ENCODE results near the gene UBC. TPM values are rescaled to one million over a fixed set of nuclear protein-coding genes. Genes with fewer than 3 reads are reported as not detected.

The UBC gene
- total RNA-seq, 1 donor, result 1,904 TPM

GRCh38 chr12:124949779-124950728 is 35.6 kb upstream of the UBC start:
- TF ChIP-seq, protein P1, sequence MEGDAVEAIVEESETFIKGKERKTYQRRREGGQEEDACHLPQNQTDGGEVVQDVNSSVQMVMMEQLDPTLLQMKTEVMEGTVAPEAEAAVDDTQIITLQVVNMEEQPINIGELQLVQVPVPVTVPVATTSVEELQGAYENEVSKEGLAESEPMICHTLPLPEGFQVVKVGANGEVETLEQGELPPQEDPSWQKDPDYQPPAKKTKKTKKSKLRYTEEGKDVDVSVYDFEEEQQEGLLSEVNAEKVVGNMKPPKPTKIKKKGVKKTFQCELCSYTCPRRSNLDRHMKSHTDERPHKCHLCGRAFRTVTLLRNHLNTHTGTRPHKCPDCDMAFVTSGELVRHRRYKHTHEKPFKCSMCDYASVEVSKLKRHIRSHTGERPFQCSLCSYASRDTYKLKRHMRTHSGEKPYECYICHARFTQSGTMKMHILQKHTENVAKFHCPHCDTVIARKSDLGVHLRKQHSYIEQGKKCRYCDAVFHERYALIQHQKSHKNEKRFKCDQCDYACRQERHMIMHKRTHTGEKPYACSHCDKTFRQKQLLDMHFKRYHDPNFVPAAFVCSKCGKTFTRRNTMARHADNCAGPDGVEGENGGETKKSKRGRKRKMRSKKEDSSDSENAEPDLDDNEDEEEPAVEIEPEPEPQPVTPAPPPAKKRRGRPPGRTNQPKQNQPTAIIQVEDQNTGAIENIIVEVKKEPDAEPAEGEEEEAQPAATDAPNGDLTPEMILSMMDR (IDR thresholded peaks at IDR 0.05; ENCODE audit: extremely low read depth, low read depth, low read length), result no peak
- Histone ChIP-seq H3K27ac (ENCODE audit: low read depth, low read length) (no peak overlapping the region), H3K4me1 (ENCODE audit: insufficient read depth, low read length) (no peaks in the 10 kb centered on the region), H3K79me2 (ENCODE audit: insufficient read depth, low read length) (no peaks in the 10 kb centered on the region), H3K27me3 (ENCODE audit: insufficient read depth, low read length) (no peaks in the 10 kb centered on the region), H4K20me1 (ENCODE audit: insufficient read depth, low read length) (no peaks in the 10 kb centered on the region), H3K4me3 (ENCODE audit: insufficient read depth, low read length) (no peak overlapping the region), H3K9me3 (ENCODE audit: low read depth, low read length) (no peaks in the 10 kb centered on the region), H3K4me2 (ENCODE audit: insufficient read depth, low read length) (no peak overlapping the region), H3K36me3 (ENCODE audit: insufficient read depth, low read length) (peaks cover 23% of the 10 kb centered on the region), H2AFZ (ENCODE audit: low read length) (no peak overlapping the region)
- DNase-seq (ENCODE audit: insufficient read length, low spot score, missing footprints), result peak; percentile 76

DNA sequence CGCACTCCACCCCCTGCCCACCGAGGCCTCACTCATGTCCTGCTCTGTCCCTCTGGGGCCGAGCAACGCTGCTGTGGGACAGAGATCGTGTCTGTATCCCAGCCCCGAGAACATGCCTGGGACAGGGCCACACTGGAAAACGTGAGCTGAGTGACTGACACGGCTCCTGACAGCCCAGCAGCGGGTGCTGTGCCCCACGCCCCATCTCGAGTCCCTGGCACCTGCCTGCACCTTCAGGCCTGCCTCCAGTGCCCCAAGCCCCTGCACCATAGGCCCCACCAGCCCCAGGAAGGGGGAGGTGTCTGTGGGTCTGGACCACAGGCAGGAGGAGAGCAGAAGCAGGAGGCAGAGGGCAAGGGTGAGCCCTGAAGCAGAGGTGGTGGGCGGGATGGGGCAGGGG is 34.6 kb upstream of the UBC start:
- Histone ChIP-seq H2AFZ (ENCODE audit: low read length) (no peak overlapping the region), H3K79me2 (ENCODE audit: insufficient read depth, low read length) (no peaks in the 10 kb centered on the region), H3K4me1 (ENCODE audit: insufficient read depth, low read length) (no peaks in the 10 kb centered on the region), H3K27ac (ENCODE audit: low read depth, low read length) (no peak overlapping the region), H3K4me2 (ENCODE audit: insufficient read depth, low read length) (no peak overlapping the region), H3K36me3 (ENCODE audit: insufficient read depth, low read length) (peaks cover 16% of the 10 kb centered on the region), H3K27me3 (ENCODE audit: insufficient read depth, low read length) (no peaks in the 10 kb centered on the region), H4K20me1 (ENCODE audit: insufficient read depth, low read length) (no peaks in the 10 kb centered on the region), H3K9me3 (ENCODE audit: low read depth, low read length) (no peaks in the 10 kb centered on the region), H3K4me3 (ENCODE audit: insufficient read depth, low read length) (no peak overlapping the region)
- TF ChIP-seq, protein P1 (IDR thresholded peaks at IDR 0.05; ENCODE audit: extremely low read depth, low read depth, low read length), result no peak
- DNase-seq (ENCODE audit: insufficient read length, low spot score, missing footprints), result peak; percentile 54

DNA sequence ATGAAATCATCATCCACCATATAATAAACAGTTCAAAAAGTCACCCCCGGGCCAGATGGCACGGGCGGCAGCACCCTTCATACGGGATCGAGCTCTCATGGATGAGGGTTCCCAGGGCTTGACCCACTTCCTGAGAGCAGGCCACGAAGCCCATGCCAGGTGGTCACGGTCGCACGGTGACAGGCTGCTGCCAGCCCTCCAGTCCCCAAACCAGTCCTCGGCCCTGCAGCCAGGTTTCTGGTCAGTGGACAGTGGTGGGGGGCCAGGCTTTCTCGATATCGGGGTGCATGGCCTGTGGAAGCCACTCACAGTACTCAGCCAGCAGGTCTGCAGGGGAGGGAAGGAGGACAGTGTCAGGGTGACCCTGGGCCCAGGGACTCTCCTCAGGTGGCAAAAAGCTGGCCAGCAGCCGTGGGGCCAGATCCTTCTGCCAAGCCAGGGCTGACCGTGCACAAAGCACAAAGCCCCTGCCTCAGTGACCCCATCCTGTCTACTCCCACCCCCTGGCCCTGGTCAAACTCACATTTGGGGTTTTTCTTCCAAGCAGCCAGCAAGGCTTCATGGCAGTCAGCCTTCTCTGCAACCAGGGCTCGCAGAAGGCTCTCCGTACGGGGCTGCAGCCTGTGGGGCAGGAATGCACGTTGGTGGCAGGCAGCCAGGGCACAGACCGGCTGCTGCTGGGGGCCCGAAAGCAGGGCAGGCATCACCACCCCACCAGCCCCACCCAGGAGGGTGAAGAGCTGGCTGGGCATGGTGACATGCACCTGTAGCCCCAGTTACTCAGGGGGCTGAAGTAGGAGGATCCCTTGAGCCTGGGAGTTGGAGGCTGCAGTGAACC is 33.3 kb upstream of the UBC start:
- DNase-seq (ENCODE audit: insufficient read length, low spot score, missing footprints), result peak; percentile 19
- Histone ChIP-seq H3K27me3 (ENCODE audit: insufficient read depth, low read length) (no peaks in the 10 kb centered on the region), H3K79me2 (ENCODE audit: insufficient read depth, low read length) (no peaks in the 10 kb centered on the region), H3K36me3 (ENCODE audit: insufficient read depth, low read length) (peaks cover 15% of the 10 kb centered on the region), H4K20me1 (ENCODE audit: insufficient read depth, low read length) (no peaks in the 10 kb centered on the region), H3K4me2 (ENCODE audit: insufficient read depth, low read length) (no peak overlapping the region), H3K27ac (ENCODE audit: low read depth, low read length) (no peak overlapping the region), H2AFZ (ENCODE audit: low read length) (no peak overlapping the region), H3K9me3 (ENCODE audit: low read depth, low read length) (no peaks in the 10 kb centered on the region), H3K4me1 (ENCODE audit: insufficient read depth, low read length) (no peaks in the 10 kb centered on the region), H3K4me3 (ENCODE audit: insufficient read depth, low read length) (no peak overlapping the region)
- TF ChIP-seq, protein P1 (IDR thresholded peaks at IDR 0.05; ENCODE audit: extremely low read depth, low read depth, low read length), result no peak

GRCh38 chr12:124947013-124947412 is 32.6 kb upstream of the UBC start:
- Histone ChIP-seq H3K27me3 (ENCODE audit: insufficient read depth, low read length) (no peaks in the 10 kb centered on the region), H3K4me3 (ENCODE audit: insufficient read depth, low read length) (no peak overlapping the region), H3K27ac (ENCODE audit: low read depth, low read length) (no peak overlapping the region), H3K79me2 (ENCODE audit: insufficient read depth, low read length) (no peaks in the 10 kb centered on the region), H2AFZ (ENCODE audit: low read length) (no peak overlapping the region), H3K4me2 (ENCODE audit: insufficient read depth, low read length) (no peak overlapping the region), H4K20me1 (ENCODE audit: insufficient read depth, low read length) (no peaks in the 10 kb centered on the region), H3K4me1 (ENCODE audit: insufficient read depth, low read length) (no peaks in the 10 kb centered on the region), H3K36me3 (ENCODE audit: insufficient read depth, low read length) (peaks cover 15% of the 10 kb centered on the region), H3K9me3 (ENCODE audit: low read depth, low read length) (no peaks in the 10 kb centered on the region)
- DNase-seq (ENCODE audit: insufficient read length, low spot score, missing footprints), result peak; percentile 41
- TF ChIP-seq, protein P1 (IDR thresholded peaks at IDR 0.05; ENCODE audit: extremely low read depth, low read depth, low read length), result no peak
